OCI-LY7 (cell line): ENCODE data around the gene MFGE8. TPM values are rescaled to one million over a fixed set of nuclear protein-coding genes. Genes with fewer than 3 reads are reported as not detected.

Experiments used
- total RNA-seq, 2 experiments: library from RNA; depleted of rRNA in 1 of 2; stranded (reverse); fragments of >200 nt in 1 of 2; shearing (Covaris generic) in 1 of 2; gene quantifications; 2 replicates each; pipeline ENCODE4 v1.2.3, GENCODE V29; 2014 to 2022

The MFGE8 gene
- total RNA-seq, 2 experiments from 2014 or later: 11.8 to 70.4 TPM

Other genes starting within 250 kb of the MFGE8 start
- not detected in 2 replicates for gene ACAN, start 109.9 kb downstream of the MFGE8 start, total RNA-seq (2014; rRNA removed; shearing (Covaris generic))
- gene ACAN, start 109.9 kb downstream of the MFGE8 start, total RNA-seq (2022): not detected in 2 replicates
- 0.26 and 0.98 TPM in 2 replicates for gene HAPLN3, start 17.8 kb downstream of the MFGE8 start, total RNA-seq (2014; rRNA removed; shearing (Covaris generic))
- 0.93 and 2.0 TPM in 2 replicates for gene HAPLN3, start 17.8 kb downstream of the MFGE8 start, total RNA-seq (2022)
- 12.6 and 16.1 TPM in 2 replicates for gene ABHD2, start 175.1 kb upstream of the MFGE8 start, total RNA-seq (2014; rRNA removed; shearing (Covaris generic))
- 22.8 and 30.3 TPM in 2 replicates for gene ABHD2, start 175.1 kb upstream of the MFGE8 start, total RNA-seq (2022)